Tongue (tissue), 2 donors: ENCODE measurements around the gene SLAMF6. TPM values are rescaled to one million over a fixed set of nuclear protein-coding genes. Genes with fewer than 3 reads are reported as not detected.
"Not testable (repeated sequence)": the region's sequence is repeated elsewhere in the genome, so short reads cannot be mapped to it uniquely, and the experiment has no call there.

Experiments
- DNase-seq: peaks from one replicate; pipeline ENCODE4 v3.0.0-alpha.2; 2015
- total RNA-seq: library from RNA; depleted of rRNA; stranded (reverse); fragments of >200 nt; gene quantifications from one replicate; pipeline ENCODE4 v1.2.3, GENCODE V29; 2014

SLAMF6 gene
- total RNA-seq, 1 donor from 2014 or later: not detected

DNA sequence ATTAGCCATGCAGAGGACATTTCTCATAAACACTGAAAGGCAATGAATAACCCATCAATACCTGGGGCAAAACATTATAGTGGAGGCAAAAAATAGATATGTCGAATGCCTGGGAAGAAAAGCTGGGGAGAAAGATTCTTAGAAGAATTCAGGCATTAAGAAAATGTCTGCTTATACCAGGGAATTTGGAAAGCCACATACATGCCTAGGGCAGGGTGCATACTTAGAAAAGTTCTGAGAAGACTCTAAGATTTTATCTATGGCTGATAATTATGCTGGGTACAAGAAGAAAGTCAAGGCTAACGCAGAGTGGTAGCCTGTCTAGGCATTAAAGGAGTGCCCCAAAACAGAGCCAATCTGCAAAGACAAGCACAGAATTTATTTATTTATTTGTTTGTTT lies 18.4 kb downstream of the SLAMF6 start:
- no peak for DNase-seq

DNA sequence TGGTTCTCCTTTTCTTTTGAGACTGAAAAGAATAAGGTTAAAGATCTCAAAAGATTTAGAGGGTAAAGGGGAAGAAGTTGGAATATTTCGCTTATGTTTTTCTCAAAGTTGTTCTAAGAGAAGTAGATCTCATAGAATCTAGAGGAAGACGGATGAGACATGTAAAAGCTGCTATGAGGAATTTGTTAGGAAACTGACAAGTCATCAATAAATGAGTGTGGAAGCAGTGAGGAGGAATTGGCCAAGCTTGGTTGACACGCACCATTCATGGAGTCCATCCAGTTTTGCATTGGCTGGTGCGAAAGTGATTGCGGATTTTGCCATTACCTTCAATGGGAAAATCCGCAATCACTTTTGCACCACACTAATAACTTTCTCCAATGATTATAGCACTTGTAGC lies 20.0 kb downstream of the SLAMF6 start:
- no peak for DNase-seq

DNA sequence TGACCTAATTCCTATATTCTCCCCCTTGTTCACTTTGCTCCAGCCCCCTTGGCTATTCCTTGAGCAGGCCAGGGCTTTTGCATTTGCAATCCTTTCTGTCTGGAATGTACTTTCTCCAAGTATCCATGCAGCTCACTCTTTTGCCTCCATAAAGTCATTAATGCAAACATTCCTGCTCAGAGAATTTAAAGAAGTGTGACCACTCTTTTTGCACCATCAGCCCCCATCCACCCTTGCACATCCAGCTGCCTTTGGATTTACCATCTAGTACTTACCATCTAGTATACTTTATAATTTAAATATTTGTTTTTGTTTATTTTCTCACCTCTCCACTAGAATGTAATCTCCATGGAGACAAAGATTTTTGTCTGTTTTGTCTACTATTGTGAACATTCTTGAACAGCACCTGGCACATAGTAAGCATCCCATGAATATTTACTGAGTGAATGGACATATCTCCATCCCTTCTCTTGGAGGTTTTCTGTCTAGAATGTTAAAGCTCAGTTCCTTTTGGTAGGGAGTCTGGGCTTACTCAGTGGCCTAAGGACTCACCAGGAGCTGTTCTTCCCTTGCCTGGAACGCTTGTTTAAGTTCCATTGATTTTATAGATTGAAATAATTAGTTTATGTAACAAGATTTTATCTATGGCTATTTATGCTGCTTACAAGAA lies 22.6 kb downstream of the SLAMF6 start:
- no peak for DNase-seq

DNA sequence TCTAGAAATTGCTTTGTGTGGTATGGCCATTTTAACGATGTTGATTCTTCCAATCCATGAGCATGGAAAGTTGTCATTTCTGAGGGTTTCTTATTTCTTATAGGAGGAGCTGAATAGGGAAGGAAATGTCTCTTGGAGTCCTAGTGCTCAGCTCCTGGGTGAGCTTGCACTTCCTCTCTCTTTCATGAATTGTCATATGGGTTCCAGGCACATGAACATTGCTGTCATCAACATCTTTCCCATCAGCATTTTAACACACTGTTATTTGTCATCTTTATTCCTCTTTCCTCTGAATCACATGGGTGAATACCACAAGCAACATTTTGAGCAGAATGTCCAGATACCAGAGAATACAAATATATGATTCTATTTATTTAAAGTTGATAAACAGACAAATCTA lies 23.4 kb downstream of the SLAMF6 start:
- DNase-seq: no peak

DNA sequence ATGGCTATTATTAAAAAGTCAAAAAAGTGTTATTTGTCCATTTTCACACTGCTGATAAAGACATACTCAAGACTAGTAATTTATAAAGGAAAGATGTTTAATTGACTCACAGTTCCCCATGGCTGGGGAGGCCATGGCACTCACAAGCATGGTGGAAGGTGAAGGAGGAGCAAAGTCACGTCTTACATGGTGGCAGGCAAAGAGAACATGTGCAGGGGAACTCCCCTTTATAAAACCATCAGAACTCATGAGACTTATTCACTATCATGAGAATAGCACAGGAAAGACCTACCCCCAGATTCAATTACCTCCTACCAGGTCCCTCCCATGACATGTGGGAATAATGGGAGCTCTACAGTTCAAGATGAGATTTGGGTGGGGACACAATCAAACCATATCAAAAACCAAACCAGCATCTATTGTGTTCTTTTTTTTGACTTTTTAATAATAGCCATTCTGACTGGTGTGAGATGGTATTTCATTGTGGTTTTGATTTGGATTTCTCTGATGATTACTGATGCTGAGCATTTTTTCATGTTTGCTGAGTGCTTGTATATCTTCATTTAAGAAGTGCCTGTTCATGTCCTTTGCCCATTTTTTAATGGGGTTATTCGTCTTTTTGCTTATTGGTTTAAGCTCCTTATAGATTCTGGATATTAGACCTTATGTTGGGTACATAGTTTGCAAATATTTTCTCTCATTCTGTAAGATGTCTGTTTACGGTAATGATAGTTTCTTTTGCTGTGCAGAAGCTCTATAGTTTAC lies 24.6 kb downstream of the SLAMF6 start:
- DNase-seq: not testable (repeated sequence)

DNA sequence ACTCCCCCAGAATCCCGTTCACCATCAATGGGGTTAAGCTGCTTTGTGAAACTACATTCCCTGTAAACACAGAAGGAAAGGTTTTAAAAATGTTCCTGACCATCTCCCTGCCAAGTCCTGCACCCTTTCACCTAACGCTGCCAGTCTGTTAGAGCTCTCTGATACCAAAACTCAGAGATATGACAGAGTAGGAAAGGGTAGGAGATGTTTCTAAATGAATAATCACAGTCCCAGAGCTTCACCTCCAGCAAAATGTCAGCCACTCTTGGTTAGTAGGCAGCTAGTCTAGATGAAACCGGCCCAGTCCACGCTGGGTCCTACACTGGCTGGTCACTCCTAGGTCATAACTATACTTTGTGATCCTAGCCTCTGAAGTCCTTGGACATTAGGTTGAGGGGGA lies 26.7 kb downstream of the SLAMF6 start:
- no peak for DNase-seq

DNA sequence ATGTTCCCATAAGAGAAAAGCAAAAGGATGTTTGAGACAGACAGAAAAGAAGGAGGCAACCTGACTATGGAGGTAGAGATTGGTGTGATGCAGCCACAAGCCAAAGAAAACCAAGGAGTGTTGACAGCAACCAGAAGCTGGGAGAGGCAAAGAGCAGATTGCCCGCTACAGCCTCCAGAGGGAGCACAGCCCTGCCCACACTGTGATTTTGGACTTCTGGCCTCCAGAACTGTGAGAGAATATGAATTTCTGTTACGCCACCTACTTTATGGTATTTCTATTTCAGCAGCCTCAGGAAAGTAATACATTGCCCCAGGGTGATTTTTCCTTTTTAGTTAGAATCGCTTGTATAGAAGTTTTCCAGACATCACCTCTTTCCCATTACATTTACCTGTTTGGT lies 28.4 kb downstream of the SLAMF6 start:
- DNase-seq: no peak

DNA sequence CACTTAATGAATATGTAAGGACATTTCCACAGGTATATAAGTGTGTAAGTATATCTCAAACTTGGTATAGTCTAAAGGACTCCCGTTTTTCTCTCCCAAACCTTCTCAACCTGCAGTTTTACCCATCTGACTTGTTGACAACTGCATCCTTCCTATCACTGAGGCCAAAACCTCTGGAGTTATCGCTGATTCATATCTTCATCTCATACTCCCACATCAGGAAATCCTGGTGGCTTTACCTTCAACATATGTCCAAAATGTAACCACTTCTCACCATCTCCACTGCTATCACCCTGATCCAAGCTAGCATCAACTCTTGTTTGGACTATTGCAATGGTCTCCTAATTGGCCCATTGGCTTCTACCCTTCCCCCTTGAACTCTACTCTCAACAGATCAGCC lies 30.4 kb downstream of the SLAMF6 start:
- no peak for DNase-seq

DNA sequence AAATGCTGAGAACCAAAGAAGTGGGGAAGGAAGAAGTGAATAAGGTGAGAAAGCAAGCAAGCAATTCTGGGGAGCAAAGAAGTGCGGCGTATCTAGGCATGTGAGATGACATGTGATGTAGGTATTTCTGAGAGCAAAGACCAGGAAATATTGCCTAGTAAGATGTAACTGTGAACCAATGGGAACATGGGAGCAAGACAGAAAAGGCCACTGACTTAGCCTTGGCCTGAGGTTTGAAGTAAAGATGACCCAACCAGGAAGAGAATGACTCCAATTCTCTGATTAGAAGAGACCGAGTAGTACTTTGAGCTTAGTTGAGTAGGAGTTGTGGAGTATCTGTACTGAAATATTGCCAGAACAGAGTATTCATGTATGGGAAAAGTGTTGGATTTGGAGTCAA lies 31.1 kb downstream of the SLAMF6 start:
- no peak for DNase-seq

DNA sequence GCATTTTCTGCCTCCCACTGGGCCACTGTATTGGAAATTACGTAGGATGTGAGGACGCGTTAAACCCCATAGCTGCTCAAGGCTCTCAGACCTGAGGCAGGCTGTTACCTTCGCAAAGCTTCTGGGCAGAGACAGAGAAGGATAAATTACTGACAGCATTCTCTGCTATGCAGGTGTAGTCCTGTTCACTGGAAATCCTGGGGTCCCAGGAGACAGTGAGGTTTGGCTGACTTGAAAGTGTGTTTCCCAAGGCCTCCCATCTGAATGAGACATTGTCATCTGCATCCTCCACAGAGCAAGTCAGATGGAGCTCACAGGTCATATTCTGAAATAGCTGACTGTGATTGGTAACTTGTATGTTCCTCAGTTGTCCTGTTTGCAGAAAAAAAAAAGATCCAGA lies 32.0 kb downstream of the SLAMF6 start:
- DNase-seq: no peak

DNA sequence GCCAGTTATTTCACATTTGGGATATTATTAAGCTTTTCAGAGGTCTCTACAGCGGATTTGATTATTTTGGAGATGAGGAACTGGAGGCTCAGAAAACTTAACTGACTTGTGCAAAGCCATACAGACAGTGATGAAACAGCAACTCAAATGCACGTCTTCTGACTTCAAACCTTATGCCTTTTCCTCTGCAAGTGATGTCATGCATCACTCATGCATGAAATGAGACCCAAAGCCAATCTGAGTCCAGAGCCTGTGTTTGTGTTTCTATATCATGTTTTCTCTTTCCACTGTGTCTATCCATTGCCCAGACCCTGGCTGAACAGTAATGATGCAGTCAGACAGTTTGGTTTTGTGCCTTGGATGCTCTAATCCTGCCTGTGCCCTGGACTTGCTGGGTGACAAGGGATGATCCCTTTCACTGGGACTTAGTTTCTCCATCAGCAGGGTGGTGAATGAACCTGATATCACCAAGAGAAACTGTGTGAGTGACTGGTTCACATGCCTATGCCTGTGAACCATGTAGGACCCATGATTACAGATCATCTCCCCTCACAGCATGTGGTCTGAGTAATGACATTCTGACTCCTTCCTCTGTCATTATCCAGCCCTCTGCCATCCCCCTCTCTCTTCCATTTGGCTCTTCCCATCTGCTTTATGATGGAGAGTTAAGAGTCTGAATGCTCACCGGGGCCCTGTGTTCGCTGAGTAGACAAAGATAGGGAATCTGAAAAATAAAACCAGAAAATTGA lies 33.4 kb downstream of the SLAMF6 start:
- no peak for DNase-seq

DNA sequence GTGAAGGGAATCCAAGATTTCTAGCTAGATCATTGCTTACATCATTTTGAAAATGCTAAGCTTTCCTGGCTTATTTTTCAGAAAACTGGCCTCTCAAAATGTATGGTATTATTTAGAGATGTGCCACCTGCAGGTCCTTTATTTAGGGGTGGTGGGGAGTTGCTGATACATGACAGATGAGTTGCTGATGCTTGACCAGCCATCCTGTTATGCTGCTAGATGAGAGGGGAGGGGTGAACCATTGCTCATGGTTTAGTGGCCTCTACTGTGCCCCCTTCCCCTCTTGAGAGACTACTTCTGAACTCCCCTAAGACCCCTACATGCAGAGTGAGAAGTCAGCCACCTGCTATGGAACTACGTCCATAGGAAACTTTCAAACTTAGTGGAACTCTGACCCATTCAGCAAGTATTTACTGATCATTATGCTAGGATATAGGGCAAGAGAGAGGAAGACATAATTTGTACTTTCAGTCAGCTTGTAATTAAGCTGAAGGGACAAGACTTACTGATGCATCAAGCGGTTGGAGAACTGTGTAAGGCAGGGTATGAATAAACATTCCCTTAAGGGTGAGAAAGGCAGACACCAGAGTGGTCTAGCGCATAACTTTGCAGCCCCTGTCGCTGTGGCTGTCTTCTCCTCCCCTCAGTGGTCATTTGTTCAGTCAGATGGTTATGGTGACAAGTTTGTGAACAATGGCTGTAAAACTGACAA lies 34.6 kb downstream of the SLAMF6 start:
- DNase-seq: no peak

DNA sequence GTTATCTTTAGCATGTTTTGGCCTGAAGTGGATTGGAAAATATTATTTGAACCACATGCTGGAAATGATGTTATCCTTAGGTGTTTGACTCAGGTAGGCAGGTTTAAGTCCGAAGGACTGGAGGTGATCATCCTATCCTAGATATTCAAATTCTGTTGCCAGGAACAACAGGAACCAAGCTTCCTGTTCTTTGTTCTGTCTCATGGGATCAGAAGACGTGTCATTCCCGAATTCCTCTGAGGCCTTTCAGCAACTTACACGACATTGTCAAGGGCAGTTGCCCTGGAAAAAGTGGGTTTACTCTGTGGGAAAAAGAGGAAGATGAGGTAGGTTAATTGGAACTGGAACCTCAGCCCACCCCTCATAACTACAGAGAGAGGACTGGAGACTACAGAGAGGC lies 36.6 kb downstream of the SLAMF6 start:
- no peak for DNase-seq

DNA sequence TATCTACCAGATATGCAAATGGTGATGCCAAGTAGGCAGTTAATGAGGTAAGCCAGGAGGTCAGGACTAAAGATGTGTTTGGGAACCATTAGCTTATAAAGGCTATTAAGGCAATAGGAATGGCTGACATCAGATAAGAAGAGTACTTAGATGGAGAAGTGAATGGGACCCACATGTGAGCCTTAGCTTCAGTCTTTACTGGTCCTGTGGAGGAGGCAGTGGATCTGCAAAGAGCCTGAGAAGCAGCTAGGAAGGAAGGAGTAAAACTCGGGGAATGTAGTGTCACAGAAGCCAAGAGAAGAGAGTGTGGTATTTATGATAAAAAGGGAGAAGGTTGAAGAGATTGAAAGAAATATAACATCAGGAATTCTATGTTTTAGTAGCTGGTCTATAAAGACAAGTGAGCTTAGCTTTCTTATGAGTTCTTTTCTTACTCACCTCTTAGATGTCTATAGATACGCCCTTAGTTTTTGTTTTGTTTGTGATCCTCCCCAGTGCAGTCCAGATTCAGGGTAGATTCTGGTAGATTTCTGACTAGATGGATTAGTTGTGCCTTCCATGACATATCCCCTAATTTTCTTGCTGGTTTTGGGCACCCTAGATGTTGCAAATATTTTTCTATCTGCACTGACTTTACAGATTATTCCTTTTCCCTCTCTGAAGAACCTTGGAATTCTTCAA lies 39.4 kb downstream of the SLAMF6 start:
- no peak for DNase-seq

DNA sequence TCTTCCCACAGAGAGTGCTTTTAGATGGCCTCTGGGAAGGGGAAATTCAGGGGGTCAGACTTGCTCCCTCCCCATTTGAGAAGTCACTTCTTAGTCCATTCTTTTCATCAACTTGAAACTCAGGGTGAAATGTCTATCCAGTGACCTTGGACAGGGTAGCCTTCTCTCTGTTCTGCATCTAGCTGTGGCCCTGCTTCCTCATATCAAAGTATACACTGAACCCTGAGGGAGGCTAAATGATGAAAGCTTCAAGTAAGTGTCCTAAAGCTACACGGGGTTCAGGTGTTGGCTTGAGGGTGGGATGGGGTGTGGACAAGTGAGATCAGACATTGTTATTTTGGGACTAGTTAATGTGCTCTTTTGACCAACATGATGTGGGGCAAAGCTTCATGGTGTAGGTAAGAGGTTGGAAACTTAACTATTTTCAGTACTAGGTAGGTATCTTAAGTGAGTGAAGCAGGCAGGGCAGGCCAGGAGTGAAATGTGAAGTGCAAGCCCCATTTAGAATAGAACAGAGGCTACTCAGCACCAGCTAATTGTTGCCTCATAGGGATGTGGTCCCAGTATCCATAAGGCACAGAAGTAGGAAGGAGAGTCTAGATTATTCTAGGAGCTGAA lies 41.0 kb downstream of the SLAMF6 start:
- no peak for DNase-seq

DNA sequence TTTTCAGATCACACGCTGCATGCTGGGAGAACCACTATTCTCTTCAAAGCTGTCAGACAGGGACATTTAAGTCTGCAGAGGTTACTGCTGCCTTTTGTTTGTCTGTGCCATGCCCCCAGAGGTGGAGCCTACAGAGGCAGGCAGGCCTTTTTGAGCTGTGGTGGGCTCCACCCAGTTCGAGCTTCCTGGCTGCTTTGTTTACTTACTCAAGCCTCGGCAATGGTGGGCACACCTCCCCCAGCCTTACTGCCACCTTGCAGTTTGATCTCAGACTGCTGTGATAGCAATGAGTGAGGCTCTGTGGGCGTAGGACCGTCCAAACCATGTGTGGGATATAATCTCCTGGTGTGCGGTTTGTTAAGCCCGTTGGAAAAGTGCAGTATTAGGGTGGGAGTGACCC lies 42.3 kb downstream of the SLAMF6 start:
- DNase-seq: not testable (repeated sequence)

DNA sequence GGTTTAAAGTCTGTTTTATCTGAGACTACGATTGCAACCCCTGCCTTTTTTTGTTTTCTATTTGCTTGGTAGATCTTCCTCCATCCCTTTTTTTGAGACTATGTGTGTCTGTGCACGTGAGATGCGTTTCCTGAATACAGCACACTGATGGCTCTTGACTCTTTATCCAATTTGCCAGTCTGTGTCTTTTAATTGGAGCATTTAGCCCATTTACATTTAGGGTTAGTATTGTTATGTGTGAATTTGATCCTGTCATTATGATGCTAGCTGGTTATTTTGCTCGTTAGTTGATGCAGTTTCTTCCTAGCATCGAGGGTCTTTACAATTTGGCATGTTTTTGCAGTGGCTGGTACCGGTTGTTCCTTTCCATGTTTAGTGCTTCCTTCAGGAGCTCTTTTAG lies 44.0 kb downstream of the SLAMF6 start:
- DNase-seq: not testable (repeated sequence)

DNA sequence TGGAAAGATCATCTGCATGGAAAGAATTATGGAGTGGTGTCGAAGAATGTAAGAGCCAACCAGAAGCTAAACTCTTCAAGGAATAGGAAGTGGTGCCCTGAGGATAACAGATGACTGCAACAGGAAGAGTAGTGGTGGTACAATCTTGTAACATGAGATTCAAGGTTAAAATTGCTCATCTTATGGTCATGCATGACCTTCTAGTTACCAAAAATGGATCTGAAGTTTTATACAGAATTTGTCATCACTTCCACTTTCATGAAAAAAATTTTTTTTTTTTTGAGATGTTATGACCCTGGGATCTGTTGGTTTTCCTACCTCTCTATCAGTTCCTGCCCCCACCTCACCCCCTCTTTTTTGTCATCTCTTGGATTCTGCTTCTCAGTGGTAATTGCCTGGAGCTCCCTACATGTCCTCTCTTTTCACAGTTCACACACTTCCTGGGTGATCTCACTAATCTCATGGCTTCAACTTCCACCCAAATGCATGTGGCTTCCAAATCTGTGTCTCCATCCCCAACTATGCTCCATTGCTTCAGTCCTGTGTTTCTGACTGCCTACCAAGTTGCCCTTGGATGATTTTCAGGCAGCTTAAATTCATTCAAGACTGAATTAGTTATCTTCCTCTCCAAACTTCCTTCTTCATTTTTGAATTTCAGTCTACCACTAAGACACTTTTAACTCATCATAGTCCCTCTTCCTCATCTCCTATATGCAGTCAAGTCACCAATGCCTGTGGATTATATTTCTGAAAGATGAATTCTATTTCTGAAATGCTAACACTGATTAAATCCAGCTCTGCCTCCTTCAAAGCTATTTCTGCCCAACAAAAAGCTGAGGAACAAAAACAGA lies 48.4 kb downstream of the SLAMF6 start:
- DNase-seq: no peak

DNA sequence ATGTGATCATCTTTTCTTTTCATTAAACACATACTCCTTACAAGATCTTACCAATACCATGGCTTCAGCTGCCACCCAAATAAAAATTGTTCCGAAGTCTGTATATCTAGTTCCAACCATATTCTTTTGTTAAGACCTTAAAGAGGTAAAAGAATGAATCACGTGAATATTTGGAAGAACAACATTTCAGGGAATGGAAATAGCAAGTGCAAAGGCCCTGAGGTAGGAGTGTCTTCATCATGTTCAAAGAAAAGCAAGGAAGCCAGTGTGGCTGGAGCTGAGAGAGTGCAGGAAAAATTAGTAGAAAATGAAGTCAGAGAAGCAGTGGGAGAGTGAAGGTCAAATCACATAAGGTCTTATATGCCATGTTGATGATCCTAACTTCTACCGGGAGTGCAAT lies 50.9 kb downstream of the SLAMF6 start:
- no peak for DNase-seq

DNA sequence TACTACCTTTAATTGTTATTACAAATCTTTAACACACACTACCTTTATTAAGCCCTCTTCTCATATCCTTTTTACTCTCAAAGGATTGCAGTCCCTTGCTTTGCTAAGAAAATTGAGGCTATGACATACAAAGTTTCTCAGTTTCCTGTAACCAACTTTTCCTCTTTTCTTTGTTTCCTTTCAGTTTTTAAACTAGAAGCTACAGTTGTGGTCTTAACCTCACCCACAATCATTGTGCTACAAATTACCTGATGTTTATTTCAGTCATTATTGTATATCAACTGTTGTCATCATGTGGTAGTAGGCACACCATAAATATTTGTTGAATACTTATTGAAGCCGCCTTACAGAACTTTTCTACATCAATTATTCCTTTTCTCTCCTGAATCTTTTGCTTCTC lies 51.8 kb downstream of the SLAMF6 start:
- no peak for DNase-seq

DNA sequence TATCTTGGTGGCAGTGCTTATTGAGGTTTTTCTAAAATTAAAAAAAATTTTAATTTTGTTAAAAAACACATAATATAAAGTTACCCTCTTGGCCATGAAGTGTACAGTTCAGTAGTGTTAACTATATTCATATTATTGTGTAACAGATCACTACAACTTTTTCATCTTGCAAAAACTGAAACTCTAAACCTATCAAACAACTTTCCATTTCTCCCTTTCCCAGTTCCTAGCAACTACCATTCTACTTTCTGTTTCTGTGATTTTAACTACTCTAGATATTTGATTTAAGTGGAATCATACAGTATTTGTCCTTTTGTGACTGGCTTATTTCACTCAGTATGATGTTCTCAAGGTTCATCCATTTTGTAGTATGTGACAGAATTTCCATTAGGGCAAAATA lies 55.5 kb downstream of the SLAMF6 start:
- DNase-seq: no peak
